K562 (cell line): ENCODE measurements around the gene AFDN. TPM values are rescaled to one million over a fixed set of nuclear protein-coding genes. Genes with fewer than 3 reads are reported as not detected.

Experiments used
- ATAC-seq: fragments of 200-7000 bp; cut with Tn5 transposase; 3 replicates; pipeline ENCODE4 v1.9.1; 2020; ENCODE audit warnings: moderate library complexity
- BruUV-seq: library from RNA; stranded (reverse); fragments of 400-500 nt; replicated peaks from 2 replicates; lab custom pipeline; 2021; lab: Mats Ljungman, UMichigan
- CTCF ChIA-PET: fragments of 300-600 bp; formaldehyde crosslinking; extraction: SDS; loops from one replicate; lab custom pipeline; 2021; ENCODE audit warnings: low intra/inter-chr PET ratio; lab: Yijun Ruan, JAX
- POLR2A ChIA-PET: fragments of 300-600, 350-650 bp; sonication (Branson Sonifier 250); formaldehyde crosslinking; extraction: SDS; loops from one replicate; lab custom pipeline; 2021; ENCODE audit warnings: antibody characterized with exemption, inconsistent platforms; lab: Yijun Ruan, JAX
- DNase-seq, 4 experiments: peaks; one replicate each; pipeline versions ENCODE4 v3.0.0 to v3.0.0-alpha.2; 2011 to 2018; ENCODE audit warnings: low spot score in 3 of 4, mixed read lengths in 3 of 4; ENCODE audit errors: extremely low read depth in 1 of 4
- FAIRE-seq: peaks from 2 replicates; lab custom pipeline; 2011; peaks lifted over from hg19 to GRCh38; lab: Jason Lieb, UNC
- H2AFZ ChIP-seq: 2 replicates; pipeline ENCODE4 v1.6.0; 2011; ENCODE audit warnings: low read depth, low read length, control low read depth, inconsistent platforms
- H3K27ac ChIP-seq: fragments of 200-600 bp; 3 replicates; pipeline ENCODE4 v1.8.0; 2011; ENCODE audit warnings: low read depth, mild to moderate bottlenecking, control low read depth, inconsistent platforms, low read length, moderate library complexity, mixed read lengths; ENCODE audit errors: extremely low read depth
- H3K27me3 ChIP-seq, 2 experiments: fragments of 300-600 bp in 1 of 2; 2 replicates in 1 of 2; 3 replicates in 1 of 2; pipeline versions ENCODE4 v1.6.0 to v1.8.0; 2011; ENCODE audit warnings: inconsistent platforms in 2 of 2, low read length in 2 of 2, mild to moderate bottlenecking in 1 of 2, mixed read lengths in 1 of 2, moderate library complexity in 1 of 2; ENCODE audit not compliant: control insufficient read depth in 2 of 2, insufficient read depth in 2 of 2
- H3K36me3 ChIP-seq: fragments of 300-600 bp; 3 replicates; pipeline ENCODE4 v1.8.0; 2011; ENCODE audit warnings: mild to moderate bottlenecking, low read length, inconsistent platforms; ENCODE audit not compliant: control insufficient read depth, insufficient read depth
- H3K4me1 ChIP-seq, 2 experiments: fragments of 200-600 bp in 1 of 2; replicated peaks in 1 of 2; 2 replicates in 1 of 2; 3 replicates in 1 of 2; pipeline versions ENCODE4 v1.5.1 to v1.8.0; 2011; ENCODE audit warnings: inconsistent platforms in 2 of 2, low read length in 2 of 2, mild to moderate bottlenecking in 1 of 2, mixed read lengths in 1 of 2, moderate library complexity in 1 of 2; ENCODE audit not compliant: control insufficient read depth in 2 of 2, insufficient read depth in 2 of 2
- H3K4me2 ChIP-seq: 2 replicates; pipeline ENCODE4 v1.6.1; 2011; ENCODE audit warnings: low read length, control low read depth, inconsistent platforms, mixed read lengths; ENCODE audit not compliant: insufficient read depth
- H3K4me3 ChIP-seq: fragments of 200-600 bp; sonication (generic), shearing (Covaris generic); 2 replicates; pipeline ENCODE4 v1.5.1; 2016; ENCODE audit warnings: control low read depth, inconsistent platforms
- H3K79me2 ChIP-seq: fragments of 200-600 bp; 3 replicates; pipeline ENCODE4 v1.8.0; 2011; ENCODE audit warnings: low read length, inconsistent platforms; ENCODE audit not compliant: control insufficient read depth, insufficient read depth
- H3K9ac ChIP-seq, 2 experiments: 2 replicates each; pipeline versions ENCODE4 v1.6.0 to v1.6.1; 2011; ENCODE audit warnings: low read depth in 2 of 2, low read length in 2 of 2, control low read depth in 1 of 2, inconsistent platforms in 1 of 2, mild to moderate bottlenecking in 1 of 2, mixed read lengths in 1 of 2; ENCODE audit not compliant: insufficient read depth in 1 of 2
- H3K9me1 ChIP-seq: one replicate; pipeline ENCODE4 v1.6.0; 2011; ENCODE audit warnings: inconsistent platforms, mild to moderate bottlenecking, low read length, moderate library complexity; ENCODE audit not compliant: control insufficient read depth, insufficient read depth
- H3K9me3 ChIP-seq: replicated peaks from 2 replicates; pipeline ENCODE4 v1.5.1; 2011; ENCODE audit warnings: low read depth, low read length, inconsistent platforms; ENCODE audit not compliant: control insufficient read depth, insufficient read depth
- H4K20me1 ChIP-seq: replicated peaks from 2 replicates; pipeline ENCODE4 v1.6.1; 2011; ENCODE audit warnings: low read length, inconsistent platforms, mixed read lengths; ENCODE audit not compliant: control insufficient read depth, insufficient read depth
- FOXA1 ChIP-seq: fragments of 450-650 bp; IDR thresholded peaks from 2 replicates; pipeline ENCODE4 v1.6.1; 2016; ENCODE audit warnings: mild to moderate bottlenecking, borderline replicate concordance
- HDAC6 ChIP-seq: IDR thresholded peaks from 2 replicates; pipeline ENCODE4 v1.6.1; 2012; ENCODE audit warnings: low read depth, mild to moderate bottlenecking, control low read depth, inconsistent platforms, low read length, moderate library complexity
- KAT2B ChIP-seq: IDR thresholded peaks from one replicate; pipeline ENCODE4 v1.6.1; 2012; ENCODE audit warnings: low read depth, mild to moderate bottlenecking, control low read depth, inconsistent platforms, low read length, moderate library complexity
- MAZ ChIP-seq, 2 experiments: fragments of 450-650 bp in 1 of 2; sonication (generic) in 1 of 2; formaldehyde crosslinking; IDR thresholded peaks in 1 of 2; conservative IDR thresholded peaks in 1 of 2; 2 replicates each; pipeline versions ENCODE4 v1.4.0 to v1.5.0; 2020; ENCODE audit warnings: mild to moderate bottlenecking in 1 of 2, missing genetic modification reagents in 1 of 2
- POLR2AphosphoS2 ChIP-seq: IDR thresholded peaks from 2 replicates; pipeline ENCODE4 v1.6.1; 2012; ENCODE audit warnings: low read length, improper control_type of control experiment
- RBFOX2 ChIP-seq: fragments of 200-400 bp; formaldehyde crosslinking; IDR thresholded peaks from 2 replicates; pipeline ENCODE4 v1.6.1; 2017; ENCODE audit warnings: low read depth, mild to moderate bottlenecking, low read length, moderate library complexity
- TCF7 ChIP-seq: sonication (generic); IDR thresholded peaks from 2 replicates; pipeline ENCODE4 v1.6.1; 2016; ENCODE audit warnings: antibody characterized with exemption, borderline replicate concordance
- ZC3H4 ChIP-seq: sonication (generic); formaldehyde crosslinking; IDR thresholded peaks from 2 replicates; pipeline ENCODE4 v1.9.0; 2021; ENCODE audit warnings: missing genetic modification reagents, borderline replicate concordance
- whole genome bisulfite sequencing: fragments of 100-300 bp; shearing (Covaris generic); methylation state at CpG from one replicate; pipeline ENCODE4 v1.1.6; 2016; ENCODE audit warnings: low coverage, mixed read lengths; ENCODE audit not compliant: insufficient coverage; ENCODE audit errors: missing lambda C conversion rate; 5-methylcytosine and 5-hydroxymethylcytosine counted together
- in situ Hi-C: fragments of 300-500 bp; cut with MboI; formaldehyde crosslinking; loops from 4 replicates; pipeline ENCODE4 v1.15.0; 2018; ENCODE audit warnings: inconsistent platforms, mixed read lengths
- intact Hi-C: fragments of 100-400 bp; cut with micrococcal nuclease; formaldehyde crosslinking; loops from 2 replicates; pipeline ENCODE4 v1.14.2; 2022
- polyA plus RNA-seq, 8 experiments: library from polyadenylated mRNA; depleted of rRNA in 4 of 8; stranded (reverse) in 5 of 8; unstranded in 3 of 8; fragments of >200 nt; fragmentation: Nextera tagmentation in 2 of 8; fragmentation: Illumina TruSeq in 1 of 8; extraction: Ambion mirVana in 2 of 8; extraction: Trizol in 1 of 8; gene quantifications; 2 replicates each; pipeline versions ENCODE4 v1.2.1 to v1.2.3, GENCODE V29; 2011 to 2014; ENCODE audit warnings: inconsistent platforms in 1 of 8, missing spikeins in 1 of 8
- total RNA-seq, 7 experiments: library from RNA; depleted of rRNA in 6 of 7; stranded (reverse); fragments of >200 nt in 6 of 7; fragmentation: Illumina TruSeq in 2 of 7; extraction: Trizol in 2 of 7; gene quantifications; 2 replicates each; pipeline versions ENCODE4 v1.2.1 to v1.2.3, GENCODE V29; 2011 to 2021; ENCODE audit warnings: low replicate concordance in 1 of 7
- TF ChIP-seq, protein P1 (sequence below): fragments of 450-650 bp; formaldehyde crosslinking; IDR thresholded peaks from 2 replicates; pipeline ENCODE4 v1.4.0; 2020; ENCODE audit warnings: mild to moderate bottlenecking, mixed read lengths
- TF ChIP-seq, protein P2 (sequence below): IDR thresholded peaks from 3 replicates; pipeline ENCODE4 v1.6.1; 2011; ENCODE audit warnings: borderline replicate concordance, mild to moderate bottlenecking, moderate library complexity; ENCODE audit not compliant: insufficient read length; ENCODE audit errors: extremely low read depth

Gene AFDN
- total and polyA plus RNA-seq, 9 of the 15 experiments (the other 6 are each of a cell fraction or from before 2014, with no cell fraction given), result 7.2 to 129 (median 105) TPM

DNA sequence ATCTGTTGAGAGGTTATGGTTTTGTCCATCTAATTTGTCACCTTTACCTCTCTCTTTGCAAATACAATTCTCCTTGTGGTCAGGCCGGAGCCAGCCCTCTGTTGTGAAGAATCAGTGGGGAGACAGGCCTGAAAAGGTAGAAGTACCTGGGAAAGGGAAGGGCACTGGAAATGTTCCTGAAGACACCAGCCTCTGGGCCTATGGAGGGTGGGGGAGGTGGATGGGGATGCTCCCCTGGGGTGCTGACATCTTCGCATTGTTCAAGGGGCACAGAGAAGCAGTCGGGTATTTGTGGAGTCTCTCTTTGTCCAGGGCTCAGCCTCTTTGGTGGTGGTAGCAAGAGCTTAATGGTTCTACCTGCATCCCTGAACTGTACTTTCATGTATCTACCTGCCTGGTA lies 24.4 kb upstream of the AFDN start:
- Histone ChIP-seq H3K27me3 (peaks cover 38 to 63% of the 10 kb centered on the region in 2 experiments), H3K4me2 (no peak overlapping the region), H3K36me3 (no peaks in the 10 kb centered on the region), H3K9me3 (no peaks in the 10 kb centered on the region), H3K79me2 (no peaks in the 10 kb centered on the region), H2AFZ (no peak overlapping the region), H3K4me3 (no peak overlapping the region), H3K4me1 (peaks cover 4 to 12% of the 10 kb centered on the region in 2 experiments; a peak in 2 of 5 replicates), H3K9ac (no peak overlapping the region), H3K27ac (no peak overlapping the region), H4K20me1 (no peaks in the 10 kb centered on the region), H3K9me1 (no peaks in the 10 kb centered on the region)
- no peak for FAIRE-seq
- no peak for DNase-seq
- ATAC-seq, result no peak
- WGBS, result 16% methylated on average over 3 of the region's 3 CpGs
- intact Hi-C loops, result no loop called here
- BruUV-seq, result no TSS peak
- in situ Hi-C loops, result no loop called here
- TF ChIP-seq MAZ (CRISPR knock-in tag; conservative IDR thresholded peaks at IDR 0.05 in 1 of 2, IDR thresholded peaks at IDR 0.05 in 1 of 2), result no peak
- no peak for TF ChIP-seq HDAC6
- TF ChIP-seq TCF7, result no peak
- no peak for TF ChIP-seq FOXA1
- no peak for TF ChIP-seq POLR2AphosphoS2
- TF ChIP-seq, protein P1, sequence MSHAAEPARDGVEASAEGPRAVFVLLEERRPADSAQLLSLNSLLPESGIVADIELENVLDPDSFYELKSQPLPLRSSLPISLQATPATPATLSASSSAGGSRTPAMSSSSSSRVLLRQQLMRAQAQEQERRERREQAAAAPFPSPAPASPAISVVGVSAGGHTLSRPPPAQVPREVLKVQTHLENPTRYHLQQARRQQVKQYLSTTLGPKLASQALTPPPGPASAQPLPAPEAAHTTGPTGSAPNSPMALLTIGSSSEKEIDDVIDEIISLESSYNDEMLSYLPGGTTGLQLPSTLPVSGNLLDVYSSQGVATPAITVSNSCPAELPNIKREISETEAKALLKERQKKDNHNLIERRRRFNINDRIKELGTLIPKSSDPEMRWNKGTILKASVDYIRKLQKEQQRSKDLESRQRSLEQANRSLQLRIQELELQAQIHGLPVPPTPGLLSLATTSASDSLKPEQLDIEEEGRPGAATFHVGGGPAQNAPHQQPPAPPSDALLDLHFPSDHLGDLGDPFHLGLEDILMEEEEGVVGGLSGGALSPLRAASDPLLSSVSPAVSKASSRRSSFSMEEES (CRISPR knock-in tag), result no peak
- no peak for TF ChIP-seq RBFOX2
- TF ChIP-seq ZC3H4 (CRISPR knock-in tag), result no peak
- no peak for TF ChIP-seq KAT2B
- TF ChIP-seq, protein P2, sequence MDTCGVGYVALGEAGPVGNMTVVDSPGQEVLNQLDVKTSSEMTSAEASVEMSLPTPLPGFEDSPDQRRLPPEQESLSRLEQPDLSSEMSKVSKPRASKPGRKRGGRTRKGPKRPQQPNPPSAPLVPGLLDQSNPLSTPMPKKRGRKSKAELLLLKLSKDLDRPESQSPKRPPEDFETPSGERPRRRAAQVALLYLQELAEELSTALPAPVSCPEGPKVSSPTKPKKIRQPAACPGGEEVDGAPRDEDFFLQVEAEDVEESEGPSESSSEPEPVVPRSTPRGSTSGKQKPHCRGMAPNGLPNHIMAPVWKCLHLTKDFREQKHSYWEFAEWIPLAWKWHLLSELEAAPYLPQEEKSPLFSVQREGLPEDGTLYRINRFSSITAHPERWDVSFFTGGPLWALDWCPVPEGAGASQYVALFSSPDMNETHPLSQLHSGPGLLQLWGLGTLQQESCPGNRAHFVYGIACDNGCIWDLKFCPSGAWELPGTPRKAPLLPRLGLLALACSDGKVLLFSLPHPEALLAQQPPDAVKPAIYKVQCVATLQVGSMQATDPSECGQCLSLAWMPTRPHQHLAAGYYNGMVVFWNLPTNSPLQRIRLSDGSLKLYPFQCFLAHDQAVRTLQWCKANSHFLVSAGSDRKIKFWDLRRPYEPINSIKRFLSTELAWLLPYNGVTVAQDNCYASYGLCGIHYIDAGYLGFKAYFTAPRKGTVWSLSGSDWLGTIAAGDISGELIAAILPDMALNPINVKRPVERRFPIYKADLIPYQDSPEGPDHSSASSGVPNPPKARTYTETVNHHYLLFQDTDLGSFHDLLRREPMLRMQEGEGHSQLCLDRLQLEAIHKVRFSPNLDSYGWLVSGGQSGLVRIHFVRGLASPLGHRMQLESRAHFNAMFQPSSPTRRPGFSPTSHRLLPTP, result no peak
- CTCF ChIA-PET, result no interaction called here
- POLR2A ChIA-PET, result no interaction called here
